Mesodermal cell (in vitro differentiated cells): ENCODE results near the gene CRYBB1. TPM values are rescaled to one million over a fixed set of nuclear protein-coding genes. Genes with fewer than 3 reads are reported as not detected.

Experiments
- H3K27ac ChIP-seq: 2 replicates; pipeline ENCODE4 v1.7.0; 2013; ENCODE audit warnings: mild to moderate bottlenecking, low read depth, low read length, moderate library complexity; ENCODE audit not compliant: severe bottlenecking
- H3K36me3 ChIP-seq: 2 replicates; pipeline ENCODE4 v1.7.1; 2013; ENCODE audit warnings: mild to moderate bottlenecking, low read length, moderate library complexity; ENCODE audit not compliant: control insufficient read depth, insufficient read depth
- H3K4me1 ChIP-seq: one replicate; pipeline ENCODE4 v1.7.1; 2013; ENCODE audit warnings: mild to moderate bottlenecking, low read length; ENCODE audit not compliant: insufficient read depth, control insufficient read depth, poor library complexity, severe bottlenecking
- H3K4me3 ChIP-seq: 2 replicates; pipeline ENCODE4 v1.7.0; 2013; ENCODE audit warnings: low read length, control low read depth, mild to moderate bottlenecking; ENCODE audit not compliant: insufficient read depth, poor library complexity, severe bottlenecking; ENCODE audit errors: extremely low read depth
- H3K9me3 ChIP-seq: 2 replicates; pipeline ENCODE4 v1.7.1; 2013; ENCODE audit warnings: mild to moderate bottlenecking, low read length, moderate library complexity; ENCODE audit not compliant: control insufficient read depth
- WGBS, 2 experiments: methylation state at CpG; one replicate each; pipeline ENCODE4 v1.1.5; 2013; ENCODE audit warnings: missing lambda C conversion rate in 2 of 2; ENCODE audit not compliant: insufficient coverage in 2 of 2; 5-methylcytosine and 5-hydroxymethylcytosine counted together
- polyA plus RNA-seq, 2 experiments: library from polyadenylated mRNA; stranded (reverse); fragments of 50-300 nt; gene quantifications; one replicate each; pipeline ENCODE4 v1.2.3, GENCODE V29; 2013

The CRYBB1 gene
- 2.0 TPM for polyA plus RNA-seq (2013, experiment 1 of 2)
- 0.40 TPM for polyA plus RNA-seq (2013, experiment 2 of 2)

DNA sequence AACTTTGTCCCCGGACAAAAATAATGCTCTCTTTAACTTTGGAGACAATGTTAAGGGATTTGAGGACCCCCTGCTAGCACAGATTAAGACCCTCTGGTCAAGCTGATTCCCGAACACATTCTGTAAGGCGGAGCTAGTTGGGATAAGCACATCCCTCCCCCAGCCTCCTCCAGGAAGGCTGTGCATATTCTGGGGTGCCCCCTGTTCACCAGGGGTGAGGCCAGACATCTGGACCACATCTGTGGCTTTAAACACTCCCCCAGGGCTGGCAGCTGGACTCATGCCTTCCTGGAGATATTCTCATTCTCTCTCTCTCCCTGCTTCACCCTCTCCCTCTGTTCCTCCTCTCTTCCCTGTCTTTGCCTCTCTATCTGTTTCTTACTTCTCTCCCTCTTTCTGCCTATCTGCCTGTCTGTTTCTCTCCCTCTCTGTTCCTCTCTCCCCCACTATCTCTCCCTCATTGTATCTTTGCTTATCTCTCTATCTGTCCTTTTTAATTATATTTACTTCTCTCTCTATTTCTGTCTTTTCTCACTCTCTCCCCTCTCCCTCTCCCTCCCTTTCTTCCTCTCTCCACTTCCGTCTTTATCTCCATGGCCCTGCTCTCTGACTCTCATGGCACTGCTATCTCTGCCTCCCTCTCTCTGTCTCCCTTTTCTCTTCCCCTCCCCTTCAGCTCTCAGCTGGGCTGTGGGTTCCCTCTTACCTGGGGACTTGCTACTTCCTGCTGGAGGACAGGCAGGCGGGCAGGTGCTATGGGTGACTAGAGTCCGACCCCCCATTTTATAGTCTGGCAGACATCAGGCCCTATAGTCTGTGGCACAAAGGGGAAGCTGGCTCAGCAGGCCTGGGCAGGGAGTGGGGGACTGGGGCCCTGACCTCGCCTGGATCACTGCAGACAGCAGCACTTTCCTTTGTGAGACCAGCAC, at the start of gene CRYBB1:
Gene CRYBB1, minus strand, starts transcription at position 757 of the 929 bp plus-strand sequence. CDS start 1,708 bp downstream, outside the sequence.
- Histone ChIP-seq H3K4me3 (no peak within 1 kb of the TSS), H3K27ac (peak within 1 kb of the TSS; percentile 31), H3K36me3 (no peaks in the 10 kb centered on the region), H3K4me1 (peaks cover 22% of the 10 kb centered on the region), H3K9me3 (no peaks in the 10 kb centered on the region)
- WGBS, 2 experiments, result 43 to 64% methylated on average over 4 to 5 of the region's 7 CpGs

GRCh38 chr22:26667140-26667539, 49.3 kb upstream of the CRYBB1 start:
- 83 to 96% methylated on average over 6 to 9 of the region's 13 CpGs for WGBS, 2 experiments
- no peak overlapping the region for H3K27ac ChIP-seq
- H3K9me3 ChIP-seq, result no peaks in the 10 kb centered on the region
- no peaks in the 10 kb centered on the region for H3K36me3 ChIP-seq
- H3K4me1 ChIP-seq, result peaks cover 9% of the 10 kb centered on the region
- H3K4me3 ChIP-seq, result no peak overlapping the region

GRCh38 chr22:26665813-26666231, 48.0 kb upstream of the CRYBB1 start:
- no peaks in the 10 kb centered on the region for H3K36me3 ChIP-seq
- no peak overlapping the region for H3K4me3 ChIP-seq
- WGBS, 2 experiments, result 87 to 94% methylated on average over 2 to 3 of the region's 4 CpGs
- no peaks in the 10 kb centered on the region for H3K4me1 ChIP-seq
- H3K9me3 ChIP-seq, result no peaks in the 10 kb centered on the region
- no peak overlapping the region for H3K27ac ChIP-seq

- no peaks in the 10 kb centered on the region for H3K9me3 ChIP-seq
- H3K4me3 ChIP-seq, result no peak overlapping the region
- no peaks in the 10 kb centered on the region for H3K36me3 ChIP-seq
- WGBS, 2 experiments, result 90 to 91% methylated on average over 4 to 6 of the region's 9 CpGs
- H3K27ac ChIP-seq, result no peak overlapping the region
- H3K4me1 ChIP-seq, result peaks cover 2% of the 10 kb centered on the region
Observed at GRCh38 chr22:26663374-26663923, 45.6 kb upstream of the CRYBB1 start.

GRCh38 chr22:26662160-26662559, 44.3 kb upstream of the CRYBB1 start:
- no peaks in the 10 kb centered on the region for H3K36me3 ChIP-seq

DNA sequence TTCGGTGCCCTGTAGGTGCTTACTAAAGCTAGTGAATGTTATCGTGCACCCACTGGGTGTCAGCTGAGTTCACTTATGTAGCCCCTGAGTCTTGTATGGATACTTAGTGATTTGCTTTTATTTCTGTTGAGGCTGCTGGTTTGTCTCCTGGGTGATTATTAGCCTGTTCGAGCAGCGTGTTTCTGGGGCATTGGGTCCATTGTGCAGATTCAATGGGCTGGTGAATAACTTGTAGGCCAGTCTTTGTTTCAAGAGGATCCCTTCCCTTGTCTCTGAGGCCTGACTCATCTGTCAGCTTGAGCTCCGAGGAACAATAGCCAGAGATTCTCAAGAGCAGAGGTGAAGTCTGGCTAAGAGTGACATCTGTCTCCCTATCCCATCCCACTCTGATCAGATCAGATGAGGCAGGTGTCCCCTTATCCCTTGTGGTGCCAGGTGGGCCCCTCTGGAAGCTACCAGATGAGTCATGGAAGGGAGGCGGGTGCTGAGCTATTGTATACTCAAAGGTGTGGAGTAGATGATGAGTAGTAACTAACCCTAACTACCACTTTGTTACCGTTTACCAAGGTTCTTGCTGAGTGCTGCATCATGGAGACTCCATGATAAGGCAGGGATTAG, 43.2 kb upstream of the CRYBB1 start:
- WGBS, 2 experiments, result 55 to 71% methylated on average over 4 to 5 of the region's 7 CpGs
- Histone ChIP-seq H3K4me1 (peaks cover 4% of the 10 kb centered on the region), H3K9me3 (no peaks in the 10 kb centered on the region), H3K4me3 (no peak overlapping the region), H3K36me3 (no peaks in the 10 kb centered on the region), H3K27ac (no peak overlapping the region)

More at GRCh38 chr22:26662160-26662559, 44.3 kb upstream of the CRYBB1 start:
- H3K4me3 ChIP-seq, result no peak overlapping the region
- H3K9me3 ChIP-seq, result no peaks in the 10 kb centered on the region
- peaks cover 4% of the 10 kb centered on the region for H3K4me1 ChIP-seq
- 93 to 100% methylated on average over 1 to 2 of the region's 2 CpGs for WGBS, 2 experiments
- no peak overlapping the region for H3K27ac ChIP-seq

- Histone ChIP-seq H3K4me3 (no peak overlapping the region), H3K4me1 (peaks cover 4% of the 10 kb centered on the region), H3K9me3 (no peaks in the 10 kb centered on the region), H3K27ac (no peak overlapping the region), H3K36me3 (no peaks in the 10 kb centered on the region)
- 95 to 100% methylated on average over 1 to 3 of the region's 6 CpGs for WGBS, 2 experiments
Observed at GRCh38 chr22:26660356-26660755, 42.5 kb upstream of the CRYBB1 start.

GRCh38 chr22:26658671-26659478, 41.0 kb upstream of the CRYBB1 start:
- H3K36me3 ChIP-seq, result no peaks in the 10 kb centered on the region
- peak overlapping the region; percentile 20 for H3K4me3 ChIP-seq
- WGBS, 2 experiments, result 5 to 19% methylated on average over 9 to 17 of the region's 27 CpGs
- no peaks in the 10 kb centered on the region for H3K9me3 ChIP-seq
- H3K4me1 ChIP-seq, result peaks cover 4% of the 10 kb centered on the region
- peak overlapping the region; percentile 24 for H3K27ac ChIP-seq

GRCh38 chr22:26658161-26658560, 40.3 kb upstream of the CRYBB1 start:
- Histone ChIP-seq H3K36me3 (no peaks in the 10 kb centered on the region), H3K27ac (no peak overlapping the region), H3K4me3 (peak overlapping the region; percentile 20), H3K4me1 (peaks cover 4% of the 10 kb centered on the region), H3K9me3 (no peaks in the 10 kb centered on the region)
- WGBS, 2 experiments, result 3 to 11% methylated on average over 5 to 6 of the region's 11 CpGs
